ENCODE data around the gene CPS1.

Gene CPS1

GRCh38 chr2:210662560-210662959 is 106.2 kb downstream of the CPS1 start:
- H3K4me3 ChIP-seq (ENCODE audit: low read depth, low read length): no peak overlapping the region
- no peak for DNase-seq (ENCODE audit: low read depth)
- TF ChIP-seq CTCF (IDR thresholded peaks at IDR 0.05; ENCODE audit: low read depth, low read length, missing control alignments): no peak

GRCh38 chr2:210663631-210664089 is 107.3 kb downstream of the CPS1 start:
- no peak for DNase-seq (ENCODE audit: low read depth)
- no peak for TF ChIP-seq CTCF (IDR thresholded peaks at IDR 0.05; ENCODE audit: low read depth, low read length, missing control alignments)
- no peak overlapping the region for H3K4me3 ChIP-seq (ENCODE audit: low read depth, low read length)

- H3K4me3 ChIP-seq (ENCODE audit: low read depth, low read length): no peak overlapping the region
- no peak for TF ChIP-seq CTCF (IDR thresholded peaks at IDR 0.05; ENCODE audit: low read depth, low read length, missing control alignments)
- DNase-seq (ENCODE audit: low read depth): no peak
Measured at GRCh38 chr2:210667711-210668110, 111.3 kb downstream of the CPS1 start.

GRCh38 chr2:210671065-210671464 is 114.7 kb downstream of the CPS1 start:
- no peak for DNase-seq (ENCODE audit: low read depth)
- no peak overlapping the region for H3K4me3 ChIP-seq (ENCODE audit: low read depth, low read length)
- no peak for TF ChIP-seq CTCF (IDR thresholded peaks at IDR 0.05; ENCODE audit: low read depth, low read length, missing control alignments)

GRCh38 chr2:210673117-210673516 is 116.7 kb downstream of the CPS1 start:
- H3K4me3 ChIP-seq (ENCODE audit: low read depth, low read length): no peak overlapping the region
- no peak for DNase-seq (ENCODE audit: low read depth)
- no peak for TF ChIP-seq CTCF (IDR thresholded peaks at IDR 0.05; ENCODE audit: low read depth, low read length, missing control alignments)

- TF ChIP-seq CTCF (IDR thresholded peaks at IDR 0.05; ENCODE audit: low read depth, low read length, missing control alignments): no peak
- no peak for DNase-seq (ENCODE audit: low read depth)
- H3K4me3 ChIP-seq (ENCODE audit: low read depth, low read length): no peak overlapping the region
Measured at GRCh38 chr2:210676067-210676466, 119.7 kb downstream of the CPS1 start.

GRCh38 chr2:210681491-210681890 is 125.1 kb downstream of the CPS1 start:
- H3K4me3 ChIP-seq (ENCODE audit: low read depth, low read length): no peak overlapping the region
- no peak for DNase-seq (ENCODE audit: low read depth)
- no peak for TF ChIP-seq CTCF (IDR thresholded peaks at IDR 0.05; ENCODE audit: low read depth, low read length, missing control alignments)
